CD14-positive monocyte (primary cell): ENCODE results near the gene LDAH. TPM values are rescaled to one million over a fixed set of nuclear protein-coding genes. Genes with fewer than 3 reads are reported as not detected.

Experiments
- DNase-seq, 3 donors: peaks; one replicate each; pipeline ENCODE4 v3.0.0-alpha.2; 2011 to 2022
- H2AFZ ChIP-seq: 2 replicates; pipeline ENCODE4 v1.6.0; 2012; ENCODE audit warnings: mild to moderate bottlenecking, low read depth, low read length, inconsistent platforms; ENCODE audit not compliant: insufficient read depth, poor library complexity, severe bottlenecking
- H3K27ac ChIP-seq, 2 donors: 1 replicate in 1 of 2; 2 replicates in 1 of 2; pipeline ENCODE4 v1.5.1; 2012 to 2013; ENCODE audit warnings: low read length in 2 of 2, control low read depth in 1 of 2, inconsistent platforms in 1 of 2, low read depth in 1 of 2, mild to moderate bottlenecking in 1 of 2
- H3K27me3 ChIP-seq, 2 donors: one replicate each; pipeline versions ENCODE4 v1.6.0 to v1.6.1; 2011 to 2013; ENCODE audit warnings: low read length in 2 of 2; ENCODE audit not compliant: control insufficient read depth in 2 of 2, insufficient read depth in 2 of 2
- H3K36me3 ChIP-seq, 2 donors: replicated peaks in 1 of 2; 1 replicate in 1 of 2; 2 replicates in 1 of 2; pipeline versions ENCODE4 v1.5.1 to v1.6.1; 2012 to 2013; ENCODE audit warnings: low read length in 2 of 2, control low read depth in 1 of 2, inconsistent platforms in 1 of 2, mild to moderate bottlenecking in 1 of 2; ENCODE audit not compliant: insufficient read depth in 2 of 2, control insufficient read depth in 1 of 2
- H3K4me1 ChIP-seq, 2 donors: 1 replicate in 1 of 2; 2 replicates in 1 of 2; pipeline versions ENCODE4 v1.5.1 to v1.6.1; 2012 to 2013; ENCODE audit warnings: low read length in 2 of 2, control low read depth in 1 of 2, inconsistent platforms in 1 of 2, mild to moderate bottlenecking in 1 of 2, moderate library complexity in 1 of 2; ENCODE audit not compliant: insufficient read depth in 2 of 2, control insufficient read depth in 1 of 2
- H3K4me2 ChIP-seq: replicated peaks from 2 replicates; pipeline ENCODE3; 2012; ENCODE audit warnings: low read length, moderate library complexity, mild to moderate bottlenecking; ENCODE audit not compliant: poor library complexity, severe bottlenecking; ENCODE audit errors: extremely low read depth
- H3K4me3 ChIP-seq, 3 experiments: fragments of 200-600 bp in 1 of 3; sonication (generic) in 1 of 3; replicated peaks in 1 of 3; 1 replicate in 2 of 3; 2 replicates in 1 of 3; pipeline ENCODE4 v1.5.1; 2011 to 2013; ENCODE audit warnings: low read length in 3 of 3, mild to moderate bottlenecking in 3 of 3, control low read depth in 2 of 3, low read depth in 2 of 3, inconsistent platforms in 1 of 3, moderate library complexity in 1 of 3
- H3K79me2 ChIP-seq: 2 replicates; pipeline ENCODE4 v1.6.0; 2012; ENCODE audit warnings: mild to moderate bottlenecking, control low read depth, inconsistent platforms, low read length, moderate library complexity; ENCODE audit not compliant: insufficient read depth
- H3K9ac ChIP-seq: 2 replicates; pipeline ENCODE4 v1.6.0; 2017; ENCODE audit warnings: low read length, mild to moderate bottlenecking; ENCODE audit not compliant: insufficient read depth, poor library complexity, severe bottlenecking
- H3K9me3 ChIP-seq, 2 donors: replicated peaks in 1 of 2; 1 replicate in 1 of 2; 2 replicates in 1 of 2; pipeline versions ENCODE4 v1.5.1 to v1.6.1; 2012 to 2013; ENCODE audit warnings: low read length in 2 of 2, control low read depth in 1 of 2; ENCODE audit not compliant: control insufficient read depth in 1 of 2, insufficient read depth in 1 of 2
- H4K20me1 ChIP-seq: 2 replicates; pipeline ENCODE4 v1.6.0; 2012; ENCODE audit warnings: mild to moderate bottlenecking, low read length, control low read depth, moderate library complexity; ENCODE audit not compliant: insufficient read depth
- H3K27ac Mint-ChIP-seq, 7 donors: one replicate each; pipeline ENCODE4 v1.8.0; 2020; ENCODE audit warnings: mild to moderate bottlenecking in 7 of 7, mixed read lengths in 7 of 7, moderate library complexity in 6 of 7, inconsistent platforms in 2 of 7
- H3K27me3 Mint-ChIP-seq, 3 donors: one replicate each; pipeline ENCODE4 v1.8.0; 2021 to 2022; ENCODE audit warnings: low read depth in 3 of 3, mild to moderate bottlenecking in 3 of 3, mixed read lengths in 3 of 3, moderate library complexity in 3 of 3, inconsistent platforms in 1 of 3
- H3K36me3 Mint-ChIP-seq, 2 donors: one replicate each; pipeline ENCODE4 v1.8.0; 2020; ENCODE audit warnings: mixed read lengths in 2 of 2, inconsistent platforms in 1 of 2, mild to moderate bottlenecking in 1 of 2
- H3K4me1 Mint-ChIP-seq: one replicate; pipeline ENCODE4 v1.8.0; 2020; ENCODE audit warnings: mild to moderate bottlenecking, mixed read lengths
- H3K4me3 Mint-ChIP-seq, 2 donors: one replicate each; pipeline ENCODE4 v1.8.0; 2020; ENCODE audit warnings: mild to moderate bottlenecking in 2 of 2, mixed read lengths in 2 of 2, moderate library complexity in 1 of 2
- H3K9me3 Mint-ChIP-seq, 7 donors: one replicate each; pipeline ENCODE4 v1.8.0; 2020 to 2022; ENCODE audit warnings: mixed read lengths in 7 of 7, mild to moderate bottlenecking in 6 of 7, moderate library complexity in 6 of 7, inconsistent platforms in 2 of 7
- CTCF ChIP-seq: fragments of 200-600 bp; IDR thresholded peaks from one replicate; pipeline ENCODE4 v1.8.0; 2022; ENCODE audit warnings: antibody characterized with exemption, mild to moderate bottlenecking
- WGBS: methylation state at CpG from one replicate; pipeline ENCODE4 v1.1.5; 2013; ENCODE audit warnings: missing lambda C conversion rate; ENCODE audit not compliant: insufficient coverage; 5-methylcytosine and 5-hydroxymethylcytosine counted together
- intact Hi-C, 2 donors: fragments of 100-400 bp; cut with micrococcal nuclease; formaldehyde crosslinking; loops; one replicate each; pipeline versions ENCODE4 v1.15.0 to v1.15.1; 2023
- polyA plus RNA-seq, 3 donors: library from polyadenylated mRNA; depleted of rRNA in 1 of 3; unstranded in 2 of 3; stranded (reverse) in 1 of 3; fragments of 300-500 nt in 2 of 3; fragments of >200 nt in 1 of 3; fragmentation: Illumina TruSeq in 2 of 3; gene quantifications; 1 replicate in 2 of 3; 2 replicates in 1 of 3; pipeline ENCODE4 v1.2.3, GENCODE V29; 2012 to 2021

LDAH gene
- polyA plus RNA-seq, 3 donors: 3.7 to 5.7 (median 5.0) TPM

DNA sequence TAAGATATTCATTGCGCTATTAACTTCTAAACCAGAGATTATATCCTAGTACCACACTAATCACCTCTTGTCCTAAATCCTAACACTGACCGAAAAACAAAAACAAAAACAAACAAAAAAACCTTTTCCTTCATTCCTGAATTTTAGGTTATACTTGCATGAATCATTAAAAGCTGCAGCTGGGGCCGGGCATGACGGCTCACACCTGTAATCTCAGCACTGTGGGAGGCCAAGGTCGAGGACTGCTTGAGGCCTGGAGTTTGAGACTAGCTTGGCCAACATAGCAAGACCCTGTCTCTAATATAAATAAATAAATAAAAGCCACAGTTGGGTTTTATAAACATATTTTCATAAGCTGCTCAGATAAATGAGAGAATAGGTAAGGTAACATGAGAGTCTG, 96.0 kb downstream of the LDAH start:
- Mint-ChIP-seq H3K27ac (no peak overlapping the region), H3K9me3 (peaks cover 0 to 6% (median 0%) of the 10 kb centered on the region in 7 donors), H3K4me1 (peaks cover 10% of the 10 kb centered on the region), H3K36me3 (peaks cover 4 to 30% of the 10 kb centered on the region in 2 donors), H3K27me3 (peaks cover 0 to 4% (median 0%) of the 10 kb centered on the region in 3 donors), H3K4me3 (no peak overlapping the region)
- no peak for DNase-seq
- intact Hi-C loops: no loop called here
- no peak overlapping the region for H3K9ac ChIP-seq
- H3K27me3 ChIP-seq: no peaks in the 10 kb centered on the region
- H3K79me2 ChIP-seq: no peaks in the 10 kb centered on the region
- H3K4me2 ChIP-seq: no peak overlapping the region
- WGBS: 86% methylated on average over 1 of the region's 5 CpGs
- H3K4me1 ChIP-seq: peaks cover 0 to 8% of the 10 kb centered on the region in 2 donors
- H3K9me3 ChIP-seq: no peaks in the 10 kb centered on the region
- H3K4me3 ChIP-seq: no peak overlapping the region
- H3K27ac ChIP-seq: no peak overlapping the region
- TF ChIP-seq CTCF: no peak
- H4K20me1 ChIP-seq: no peaks in the 10 kb centered on the region
- H3K36me3 ChIP-seq: peaks cover 0 to 2% of the 10 kb centered on the region in 2 donors
- no peak overlapping the region for H2AFZ ChIP-seq

GRCh38 chr2:20725782-20726181, 97.1 kb downstream of the LDAH start:
- no peak overlapping the region for H3K4me3 Mint-ChIP-seq
- peaks cover 10% of the 10 kb centered on the region for H3K4me1 Mint-ChIP-seq
- peaks cover 6 to 32% of the 10 kb centered on the region in 2 donors for H3K36me3 Mint-ChIP-seq

More at GRCh38 chr2:20725782-20726181, 97.1 kb downstream of the LDAH start:
- Histone ChIP-seq H3K4me1 (peaks cover 0 to 8% of the 10 kb centered on the region in 2 donors), H3K36me3 (peaks cover 0 to 2% of the 10 kb centered on the region in 2 donors), H3K79me2 (no peaks in the 10 kb centered on the region), H3K9me3 (no peaks in the 10 kb centered on the region), H4K20me1 (no peaks in the 10 kb centered on the region), H3K27me3 (no peaks in the 10 kb centered on the region), H3K4me2 (no peak overlapping the region), H3K9ac (no peak overlapping the region), H2AFZ (no peak overlapping the region), H3K27ac (no peak overlapping the region), H3K4me3 (no peak overlapping the region)
- Mint-ChIP-seq H3K27me3 (peaks cover 0 to 4% (median 0%) of the 10 kb centered on the region in 3 donors), H3K9me3 (peaks cover 0 to 7% (median 5%) of the 10 kb centered on the region in 7 donors), H3K27ac (no peak overlapping the region)
- no peak for TF ChIP-seq CTCF
- no peak for DNase-seq
- intact Hi-C loops: no loop called here
- no CpG with 5 or more reads among the region's 2 CpGs for WGBS
